Measurements from ENCODE around the gene TFF1.

Gene TFF1

GRCh38 chr21:42367367-42368165 lies 1.2 kb upstream of the TFF1 start:
- no peaks in the 10 kb centered on the region for H3K9me3 ChIP-seq (ENCODE audit: control insufficient read depth, low read depth, low read length)
- no peaks in the 10 kb centered on the region for H3K36me3 ChIP-seq (ENCODE audit: control insufficient read depth, low read depth, low read length)
- H3K9ac ChIP-seq (ENCODE audit: low read length), result no peak overlapping the region
- no peaks in the 10 kb centered on the region for H3K4me1 ChIP-seq (ENCODE audit: control insufficient read depth, low read depth, low read length)
- H3K27ac ChIP-seq (ENCODE audit: low read length), result no peak overlapping the region
- no peak overlapping the region for H3K4me3 ChIP-seq (ENCODE audit: low read length)
- H3K27me3 ChIP-seq (ENCODE audit: control insufficient read depth, insufficient read depth, low read length), result no peaks in the 10 kb centered on the region

- H3K4me1 ChIP-seq (ENCODE audit: control insufficient read depth, low read depth, low read length), result no peaks in the 10 kb centered on the region
- no peaks in the 10 kb centered on the region for H3K36me3 ChIP-seq (ENCODE audit: control insufficient read depth, low read depth, low read length)
- no peak overlapping the region for H3K4me3 ChIP-seq (ENCODE audit: low read length)
- H3K27ac ChIP-seq (ENCODE audit: low read length), result no peak overlapping the region
- H3K9ac ChIP-seq (ENCODE audit: low read length), result no peak overlapping the region
- H3K27me3 ChIP-seq (ENCODE audit: control insufficient read depth, insufficient read depth, low read length), result no peaks in the 10 kb centered on the region
- no peaks in the 10 kb centered on the region for H3K9me3 ChIP-seq (ENCODE audit: control insufficient read depth, low read depth, low read length)
Measured at GRCh38 chr21:42365770-42366169, 565 bp downstream of the TFF1 start.

GRCh38 chr21:42364304-42364865 lies 1.9 kb downstream of the TFF1 start:
- Histone ChIP-seq H3K9ac (ENCODE audit: low read length) (no peak overlapping the region), H3K27ac (ENCODE audit: low read length) (no peak overlapping the region), H3K27me3 (ENCODE audit: control insufficient read depth, insufficient read depth, low read length) (no peaks in the 10 kb centered on the region), H3K4me1 (ENCODE audit: control insufficient read depth, low read depth, low read length) (no peaks in the 10 kb centered on the region), H3K4me3 (ENCODE audit: low read length) (no peak overlapping the region), H3K36me3 (ENCODE audit: control insufficient read depth, low read depth, low read length) (no peaks in the 10 kb centered on the region), H3K9me3 (ENCODE audit: control insufficient read depth, low read depth, low read length) (no peaks in the 10 kb centered on the region)

- Histone ChIP-seq H3K4me3 (ENCODE audit: low read length) (no peak overlapping the region), H3K36me3 (ENCODE audit: control insufficient read depth, low read depth, low read length) (no peaks in the 10 kb centered on the region), H3K27ac (ENCODE audit: low read length) (no peak overlapping the region), H3K9me3 (ENCODE audit: control insufficient read depth, low read depth, low read length) (no peaks in the 10 kb centered on the region), H3K4me1 (ENCODE audit: control insufficient read depth, low read depth, low read length) (no peaks in the 10 kb centered on the region), H3K9ac (ENCODE audit: low read length) (no peak overlapping the region), H3K27me3 (ENCODE audit: control insufficient read depth, insufficient read depth, low read length) (no peaks in the 10 kb centered on the region)
Measured at GRCh38 chr21:42363312-42363711, 3.0 kb downstream of the TFF1 start.

GRCh38 chr21:42362700-42363099 lies 3.6 kb downstream of the TFF1 start:
- no peaks in the 10 kb centered on the region for H3K4me1 ChIP-seq (ENCODE audit: control insufficient read depth, low read depth, low read length)
- no peak overlapping the region for H3K9ac ChIP-seq (ENCODE audit: low read length)
- no peaks in the 10 kb centered on the region for H3K27me3 ChIP-seq (ENCODE audit: control insufficient read depth, insufficient read depth, low read length)
- no peaks in the 10 kb centered on the region for H3K9me3 ChIP-seq (ENCODE audit: control insufficient read depth, low read depth, low read length)
- H3K36me3 ChIP-seq (ENCODE audit: control insufficient read depth, low read depth, low read length), result no peaks in the 10 kb centered on the region
- no peak overlapping the region for H3K4me3 ChIP-seq (ENCODE audit: low read length)
- H3K27ac ChIP-seq (ENCODE audit: low read length), result no peak overlapping the region

GRCh38 chr21:42362198-42362597 lies 4.1 kb downstream of the TFF1 start:
- Histone ChIP-seq H3K27me3 (ENCODE audit: control insufficient read depth, insufficient read depth, low read length) (no peaks in the 10 kb centered on the region), H3K9me3 (ENCODE audit: control insufficient read depth, low read depth, low read length) (no peaks in the 10 kb centered on the region), H3K4me1 (ENCODE audit: control insufficient read depth, low read depth, low read length) (no peaks in the 10 kb centered on the region), H3K36me3 (ENCODE audit: control insufficient read depth, low read depth, low read length) (no peaks in the 10 kb centered on the region), H3K9ac (ENCODE audit: low read length) (no peak overlapping the region), H3K4me3 (ENCODE audit: low read length) (no peak overlapping the region), H3K27ac (ENCODE audit: low read length) (no peak overlapping the region)

- no peaks in the 10 kb centered on the region for H3K27me3 ChIP-seq (ENCODE audit: control insufficient read depth, insufficient read depth, low read length)
- no peaks in the 10 kb centered on the region for H3K4me1 ChIP-seq (ENCODE audit: control insufficient read depth, low read depth, low read length)
- no peak overlapping the region for H3K4me3 ChIP-seq (ENCODE audit: low read length)
- H3K36me3 ChIP-seq (ENCODE audit: control insufficient read depth, low read depth, low read length), result no peaks in the 10 kb centered on the region
- H3K27ac ChIP-seq (ENCODE audit: low read length), result no peak overlapping the region
- no peaks in the 10 kb centered on the region for H3K9me3 ChIP-seq (ENCODE audit: control insufficient read depth, low read depth, low read length)
- H3K9ac ChIP-seq (ENCODE audit: low read length), result no peak overlapping the region
Measured at GRCh38 chr21:42361286-42361685, 5.0 kb downstream of the TFF1 start.

GRCh38 chr21:42360317-42360716 lies 6.0 kb downstream of the TFF1 start:
- Histone ChIP-seq H3K9ac (ENCODE audit: low read length) (no peak overlapping the region), H3K36me3 (ENCODE audit: control insufficient read depth, low read depth, low read length) (no peaks in the 10 kb centered on the region), H3K9me3 (ENCODE audit: control insufficient read depth, low read depth, low read length) (no peaks in the 10 kb centered on the region), H3K4me3 (ENCODE audit: low read length) (no peak overlapping the region), H3K27ac (ENCODE audit: low read length) (no peak overlapping the region), H3K27me3 (ENCODE audit: control insufficient read depth, insufficient read depth, low read length) (no peaks in the 10 kb centered on the region), H3K4me1 (ENCODE audit: control insufficient read depth, low read depth, low read length) (no peaks in the 10 kb centered on the region)

GRCh38 chr21:42358937-42359336 lies 7.4 kb downstream of the TFF1 start:
- no peak overlapping the region for H3K9ac ChIP-seq (ENCODE audit: low read length)
- H3K36me3 ChIP-seq (ENCODE audit: control insufficient read depth, low read depth, low read length), result no peaks in the 10 kb centered on the region
- no peak overlapping the region for H3K4me3 ChIP-seq (ENCODE audit: low read length)
- H3K9me3 ChIP-seq (ENCODE audit: control insufficient read depth, low read depth, low read length), result no peaks in the 10 kb centered on the region
- H3K27me3 ChIP-seq (ENCODE audit: control insufficient read depth, insufficient read depth, low read length), result no peaks in the 10 kb centered on the region
- H3K4me1 ChIP-seq (ENCODE audit: control insufficient read depth, low read depth, low read length), result no peaks in the 10 kb centered on the region
- H3K27ac ChIP-seq (ENCODE audit: low read length), result no peak overlapping the region

- H3K9ac ChIP-seq (ENCODE audit: low read length), result no peak overlapping the region
- no peaks in the 10 kb centered on the region for H3K4me1 ChIP-seq (ENCODE audit: control insufficient read depth, low read depth, low read length)
- no peak overlapping the region for H3K4me3 ChIP-seq (ENCODE audit: low read length)
- no peak overlapping the region for H3K27ac ChIP-seq (ENCODE audit: low read length)
- no peaks in the 10 kb centered on the region for H3K36me3 ChIP-seq (ENCODE audit: control insufficient read depth, low read depth, low read length)
- no peaks in the 10 kb centered on the region for H3K9me3 ChIP-seq (ENCODE audit: control insufficient read depth, low read depth, low read length)
- H3K27me3 ChIP-seq (ENCODE audit: control insufficient read depth, insufficient read depth, low read length), result no peaks in the 10 kb centered on the region
Measured at GRCh38 chr21:42358261-42358660, 8.1 kb downstream of the TFF1 start.

GRCh38 chr21:42357307-42357706 lies 9.0 kb downstream of the TFF1 start:
- Histone ChIP-seq H3K27ac (ENCODE audit: low read length) (no peak overlapping the region), H3K36me3 (ENCODE audit: control insufficient read depth, low read depth, low read length) (no peaks in the 10 kb centered on the region), H3K9me3 (ENCODE audit: control insufficient read depth, low read depth, low read length) (no peaks in the 10 kb centered on the region), H3K4me1 (ENCODE audit: control insufficient read depth, low read depth, low read length) (no peaks in the 10 kb centered on the region), H3K4me3 (ENCODE audit: low read length) (no peak overlapping the region), H3K9ac (ENCODE audit: low read length) (no peak overlapping the region), H3K27me3 (ENCODE audit: control insufficient read depth, insufficient read depth, low read length) (no peaks in the 10 kb centered on the region)

GRCh38 chr21:42356650-42357049 lies 9.7 kb downstream of the TFF1 start:
- no peaks in the 10 kb centered on the region for H3K9me3 ChIP-seq (ENCODE audit: control insufficient read depth, low read depth, low read length)
- H3K27me3 ChIP-seq (ENCODE audit: control insufficient read depth, insufficient read depth, low read length), result no peaks in the 10 kb centered on the region
- H3K27ac ChIP-seq (ENCODE audit: low read length), result no peak overlapping the region
- no peaks in the 10 kb centered on the region for H3K36me3 ChIP-seq (ENCODE audit: control insufficient read depth, low read depth, low read length)
- no peak overlapping the region for H3K9ac ChIP-seq (ENCODE audit: low read length)
- H3K4me1 ChIP-seq (ENCODE audit: control insufficient read depth, low read depth, low read length), result no peaks in the 10 kb centered on the region
- no peak overlapping the region for H3K4me3 ChIP-seq (ENCODE audit: low read length)
